Left renal cortex interstitium (tissue), 4 donors: ENCODE results near the gene MGARP. TPM values are rescaled to one million over a fixed set of nuclear protein-coding genes. Genes with fewer than 3 reads are reported as not detected.

Source experiments
- DNase-seq, 4 donors: peaks; one replicate each; pipeline ENCODE4 v3.0.0-alpha.2; 2013; ENCODE audit warnings: low read depth in 4 of 4, low spot score in 2 of 4, missing footprints in 1 of 4
- polyA plus RNA-seq, 4 donors: library from polyadenylated mRNA; unstranded; fragments of 120-200 nt; gene quantifications; one replicate each; pipeline ENCODE4 v1.2.1, GENCODE V29; 2013; ENCODE audit not compliant: insufficient read length in 4 of 4

MGARP gene
- polyA plus RNA-seq, 4 donors: 0.44 to 0.52 (median 0.48) TPM; not detected in 1

GRCh38 chr4:139247241-139247640 lies 32.8 kb downstream of the MGARP start:
- no peak for DNase-seq

DNA sequence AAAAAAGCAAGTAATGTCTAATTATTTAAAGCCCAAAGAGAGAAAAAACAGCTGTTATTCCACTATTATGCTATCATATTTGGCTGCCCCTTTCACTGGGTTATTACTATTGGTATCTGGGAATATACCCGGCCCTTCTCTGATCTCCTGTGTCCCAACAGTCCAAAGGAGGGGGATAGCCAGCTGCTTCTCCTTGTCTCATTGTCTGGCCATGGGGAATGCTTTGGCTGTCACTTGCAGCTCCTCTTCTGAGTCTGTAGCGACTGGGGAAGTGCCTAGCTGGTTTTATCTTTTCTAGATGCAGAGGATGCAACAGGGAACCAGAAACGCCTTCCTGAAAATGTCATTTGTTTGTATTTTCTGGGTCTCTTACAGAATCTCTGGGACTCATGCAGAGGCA lies 33.9 kb downstream of the MGARP start:
- no peak for DNase-seq

- no peak for DNase-seq
Observed at GRCh38 chr4:139245590-139245989, 34.4 kb downstream of the MGARP start.

DNA sequence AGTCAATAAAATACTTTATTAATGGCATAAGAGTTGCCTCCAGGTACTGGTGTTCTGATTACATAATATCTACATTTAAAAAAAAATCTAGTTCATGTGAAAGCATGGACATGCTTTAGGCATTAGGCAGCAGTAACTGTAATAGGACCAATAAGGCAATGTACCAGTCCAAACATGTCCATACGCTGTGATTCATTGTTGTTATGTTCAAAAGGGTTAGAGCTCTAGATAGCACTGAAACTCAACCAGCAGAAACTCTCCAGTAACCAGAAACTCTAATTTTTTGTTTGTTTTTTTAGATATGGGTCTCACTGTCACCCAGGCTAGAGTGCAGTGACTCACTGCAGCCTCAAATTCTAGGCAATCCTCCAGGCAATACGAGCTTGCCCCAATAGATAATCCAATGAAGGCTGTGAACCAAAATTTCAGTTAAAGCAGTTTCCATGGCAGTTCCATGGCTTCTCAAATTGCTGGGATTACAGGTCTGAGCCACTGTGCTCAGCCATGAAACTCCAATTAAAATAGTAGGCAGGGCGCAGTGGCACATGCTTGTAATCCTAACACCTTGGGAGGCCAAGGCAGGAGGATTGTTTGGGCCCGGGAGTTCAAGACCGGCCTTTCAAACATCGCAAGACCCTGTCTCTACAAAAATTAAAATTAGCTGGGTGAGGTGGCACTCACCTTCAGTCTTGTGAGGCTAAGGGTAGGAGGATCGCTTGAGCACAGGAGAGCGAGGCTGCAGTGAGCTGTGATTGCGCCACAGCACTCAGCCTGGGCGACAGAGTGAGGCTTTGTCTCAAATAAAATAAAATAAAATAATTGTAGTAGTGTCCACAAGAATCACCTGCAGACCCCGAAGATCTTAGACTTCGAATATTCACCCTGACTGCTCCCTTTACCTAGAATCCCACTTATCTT lies 36.3 kb downstream of the MGARP start:
- DNase-seq: no peak

- DNase-seq: no peak
Observed at GRCh38 chr4:139242511-139243051, 37.4 kb downstream of the MGARP start.

GRCh38 chr4:139241784-139242151 lies 38.3 kb downstream of the MGARP start:
- DNase-seq: no peak

DNA sequence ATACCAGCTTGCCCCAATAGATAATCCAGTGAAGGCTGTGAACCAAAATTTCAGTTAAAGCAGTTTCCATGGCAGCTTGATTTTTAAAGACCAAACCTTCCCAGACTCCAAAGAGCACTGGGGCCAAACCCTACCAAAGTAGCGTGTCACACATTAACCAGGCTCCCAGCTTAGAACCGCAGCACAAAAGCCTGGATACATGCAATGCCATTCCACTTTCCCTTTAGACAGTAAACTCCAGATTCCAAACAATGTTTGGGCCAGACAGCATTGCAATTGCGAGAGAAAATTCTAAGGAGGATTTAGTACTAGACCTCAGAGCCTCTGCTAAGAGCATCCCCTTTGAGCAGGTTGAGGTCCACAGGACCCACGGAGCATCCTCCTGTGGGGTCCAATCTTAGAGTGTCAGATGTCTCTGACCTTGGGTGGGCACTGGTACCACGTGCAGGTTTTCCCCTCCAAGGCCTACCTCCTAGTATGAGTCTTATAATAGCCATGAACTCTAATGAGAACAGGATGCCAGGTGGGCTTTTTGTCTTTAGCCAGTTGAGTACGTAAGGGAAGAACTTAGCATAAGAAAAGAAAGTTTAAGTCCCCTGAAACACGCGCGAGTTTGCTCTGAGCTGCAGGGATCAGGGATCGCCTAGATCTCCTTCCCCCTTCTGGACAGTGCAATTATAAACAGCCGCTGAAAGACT lies 38.8 kb downstream of the MGARP start:
- DNase-seq: peak in 1 of 4 donors; percentile 7

DNA sequence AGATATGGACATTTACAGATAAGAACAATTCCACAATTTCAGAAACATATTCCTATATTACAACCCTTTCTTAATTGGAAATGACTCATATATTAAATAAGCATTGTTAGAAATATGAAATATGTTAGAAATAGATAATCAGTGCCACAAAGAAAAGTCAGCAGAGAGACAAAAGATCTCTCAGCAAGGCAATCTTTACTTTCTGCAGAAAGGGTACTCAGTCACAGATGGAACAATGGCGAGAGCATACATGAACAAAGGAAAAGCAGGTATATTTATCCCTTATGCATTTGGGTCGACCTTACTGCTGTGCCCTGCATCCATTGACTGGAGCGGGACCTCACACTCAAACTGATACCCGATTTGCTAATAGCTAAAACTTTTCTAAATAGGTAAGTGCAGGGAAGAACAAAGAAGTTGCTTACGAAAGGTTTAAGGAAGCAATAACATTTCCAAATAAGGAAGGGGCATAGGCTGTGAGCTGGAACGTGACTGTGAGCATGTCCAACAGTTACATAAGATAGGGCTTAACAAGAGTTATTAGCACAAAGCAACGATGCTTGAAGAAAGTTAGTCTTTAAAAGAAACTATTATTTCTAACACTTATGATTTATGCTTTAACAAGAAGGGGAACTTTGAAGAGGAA lies 40.8 kb downstream of the MGARP start:
- DNase-seq: no peak

DNA sequence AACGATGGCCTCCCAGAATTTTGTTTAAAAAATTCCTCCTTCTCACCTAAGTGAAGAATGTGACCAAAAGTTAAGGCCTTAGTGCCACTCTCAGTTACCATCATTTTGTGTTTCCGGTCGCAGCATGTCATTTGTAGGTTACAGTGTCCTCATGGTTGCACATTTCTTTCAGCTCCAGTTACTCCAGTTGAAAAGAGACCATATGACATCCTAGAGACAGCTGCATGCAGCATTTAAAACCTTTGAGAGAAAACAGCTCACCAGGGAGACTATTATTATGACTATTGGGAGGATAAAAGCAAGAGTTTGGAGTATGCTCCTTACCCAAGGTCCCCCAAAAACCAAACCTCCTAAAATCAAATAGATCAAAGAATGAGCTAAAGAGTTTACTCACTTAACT lies 45.8 kb downstream of the MGARP start:
- DNase-seq: no peak

DNA sequence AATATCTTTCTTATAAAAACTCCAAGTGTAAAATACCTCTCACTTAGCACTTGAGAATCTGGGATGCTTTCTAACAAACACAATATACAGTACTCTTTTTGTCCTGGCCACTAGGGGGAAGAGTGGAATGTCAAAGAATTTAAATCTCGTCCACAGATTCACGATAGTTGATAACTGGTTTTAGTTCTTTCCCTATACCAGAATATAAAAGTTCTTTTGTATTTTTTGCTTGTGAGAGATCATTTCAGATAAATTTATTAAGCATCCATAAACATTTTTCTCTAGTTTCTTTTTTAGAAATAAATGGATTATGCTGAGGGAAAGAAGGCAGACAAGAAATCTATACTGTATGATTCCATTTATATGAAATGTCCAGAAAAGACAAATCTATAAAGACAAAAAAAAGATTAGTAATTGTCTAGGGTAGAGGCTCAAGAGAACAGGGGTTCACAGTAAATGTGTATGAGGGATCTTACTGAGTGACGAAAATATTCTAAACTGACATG lies 50.4 kb downstream of the MGARP start:
- DNase-seq: peak in 3 of 4 donors; percentile 11 to 40 (median 16)

- DNase-seq: no peak
Observed at GRCh38 chr4:139227729-139228404, 52.2 kb downstream of the MGARP start.

GRCh38 chr4:139223682-139224317 lies 56.2 kb downstream of the MGARP start:
- no peak for DNase-seq

DNA sequence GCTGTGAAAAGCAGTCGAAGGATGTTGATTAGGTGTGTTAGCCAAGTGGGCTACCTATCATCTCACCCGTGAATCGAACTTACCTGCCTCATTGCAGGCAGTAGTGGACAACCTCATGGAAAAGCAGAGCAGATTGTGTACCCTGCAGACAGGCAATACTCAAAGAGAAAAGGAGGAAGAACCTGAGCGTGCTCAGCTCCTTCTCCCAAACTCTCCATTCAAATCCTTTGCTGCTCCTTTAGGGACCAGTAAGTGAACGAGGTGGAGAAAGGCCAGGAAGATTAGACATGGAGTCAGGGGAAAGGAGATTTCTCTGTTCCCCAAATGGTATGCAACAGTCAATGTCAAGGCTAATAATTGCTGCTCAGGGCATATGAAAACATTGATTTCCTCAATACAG lies 57.8 kb downstream of the MGARP start:
- no peak for DNase-seq

DNA sequence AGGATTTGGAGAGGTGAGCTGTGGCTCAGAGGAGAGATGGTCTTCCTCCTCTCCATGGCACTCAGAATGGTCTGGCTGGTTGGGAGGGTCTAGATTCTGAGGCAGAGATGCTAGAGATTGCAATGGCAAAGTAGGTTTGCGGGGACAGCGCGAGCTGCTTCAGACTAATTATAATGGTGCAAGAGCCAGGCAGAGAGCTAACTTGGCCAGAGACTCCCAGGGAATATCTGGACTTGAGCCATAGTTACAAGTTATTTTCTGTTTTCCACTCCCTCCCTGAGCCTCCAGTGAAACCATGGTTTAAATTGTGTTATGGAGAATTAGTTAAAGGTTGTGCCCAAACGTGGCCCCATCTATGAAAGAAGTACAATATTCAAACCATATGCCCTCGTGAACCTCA lies 58.3 kb downstream of the MGARP start:
- no peak for DNase-seq

DNA sequence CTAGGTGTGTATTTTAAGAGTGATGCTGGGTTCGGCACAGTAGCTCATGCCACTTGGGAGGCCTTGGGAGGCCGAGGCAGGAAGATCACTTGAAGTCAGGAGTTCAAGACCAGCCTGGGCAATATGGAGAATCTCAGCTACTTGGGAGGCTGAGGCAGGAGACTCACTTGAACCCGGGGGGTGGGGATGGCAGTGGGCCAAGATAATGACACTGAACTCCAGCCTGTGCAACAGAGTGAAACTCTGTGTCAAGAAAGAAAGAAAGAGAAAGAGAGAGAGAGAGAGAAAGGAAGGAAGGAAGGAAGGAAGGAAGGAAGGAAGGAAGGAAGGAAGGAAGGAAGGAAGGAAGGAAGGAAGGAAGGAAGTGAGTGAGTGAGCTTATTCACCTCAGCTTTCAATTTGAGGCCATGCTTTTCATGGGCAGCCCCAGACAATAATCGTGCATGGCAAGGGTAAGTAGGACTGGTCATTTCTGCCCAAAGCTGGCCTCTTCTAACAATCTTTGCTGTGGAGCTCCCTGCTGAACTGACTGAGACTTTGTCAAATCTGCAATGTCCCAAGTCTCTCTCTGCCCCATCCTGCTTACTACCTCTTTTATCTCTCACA lies 60.5 kb downstream of the MGARP start:
- DNase-seq: no peak
